Panc1 (cell line): ENCODE data around the gene CDHR5. TPM values are rescaled to one million over a fixed set of nuclear protein-coding genes. Genes with fewer than 3 reads are reported as not detected.

Experiments used
- ATAC-seq: fragments of 200-7000 bp; cut with Tn5 transposase; 2 replicates; pipeline ENCODE4 v1.9.1; 2020; ENCODE audit warnings: mild to moderate bottlenecking, moderate library complexity
- BruUV-seq: library from RNA; stranded (reverse); fragments of 400-500 nt; replicated peaks from 2 replicates; lab custom pipeline; 2021; lab: Mats Ljungman, UMichigan
- CTCF ChIA-PET: fragments of 300-600 bp; sonication (Branson Sonifier 250); formaldehyde crosslinking; loops from one replicate; lab custom pipeline; 2022; ENCODE audit warnings: antibody characterized with exemption; lab: Charles Lee
- POLR2A ChIA-PET: fragments of 300-600 bp; sonication (Branson Sonifier 250); formaldehyde crosslinking; loops from one replicate; lab custom pipeline; 2022; ENCODE audit warnings: antibody characterized with exemption; lab: Charles Lee
- DNase-seq: peaks from one replicate; pipeline ENCODE4 v3.0.0-alpha.2; 2010; ENCODE audit warnings: low read depth, low spot score
- H3K27ac ChIP-seq: 2 replicates; pipeline ENCODE4 v1.5.1; 2011; ENCODE audit warnings: mild to moderate bottlenecking, low read length, inconsistent platforms
- H3K27me3 ChIP-seq: fragments of 200-500 bp; sonication (Bioruptor generic); 2 replicates; pipeline ENCODE4 v1.6.0; 2014; ENCODE audit warnings: low read length, inconsistent platforms; ENCODE audit not compliant: control insufficient read depth, insufficient read depth
- H3K36me3 ChIP-seq: fragments of 200-500 bp; sonication (Bioruptor generic); 2 replicates; pipeline ENCODE4 v1.5.1; 2014; ENCODE audit warnings: inconsistent platforms, mild to moderate bottlenecking, low read length, moderate library complexity; ENCODE audit not compliant: control insufficient read depth, insufficient read depth
- H3K4me1 ChIP-seq: 2 replicates; pipeline ENCODE4 v1.5.1; 2011; ENCODE audit warnings: inconsistent platforms, mild to moderate bottlenecking, low read length, moderate library complexity; ENCODE audit not compliant: control insufficient read depth, insufficient read depth
- H3K4me3 ChIP-seq, 2 experiments: 2 replicates each; pipeline ENCODE4 v1.5.1; 2011 to 2012; ENCODE audit warnings: low read depth in 2 of 2, low read length in 2 of 2, mild to moderate bottlenecking in 2 of 2, inconsistent platforms in 1 of 2, moderate library complexity in 1 of 2
- H3K9me3 ChIP-seq: fragments of 200-500 bp; sonication (Bioruptor generic); 2 replicates; pipeline ENCODE4 v1.5.1; 2014; ENCODE audit warnings: low read depth, mild to moderate bottlenecking, inconsistent platforms, low read length, moderate library complexity; ENCODE audit not compliant: control insufficient read depth, insufficient read depth
- POLR2AphosphoS5 ChIP-seq: IDR thresholded peaks from 2 replicates; pipeline ENCODE4 v1.6.1; 2012; ENCODE audit warnings: mild to moderate bottlenecking, low read depth, low read length, moderate library complexity
- SIN3A ChIP-seq: IDR thresholded peaks from 2 replicates; pipeline ENCODE4 v1.6.1; 2012; ENCODE audit warnings: low read depth, mild to moderate bottlenecking, low read length, moderate library complexity, borderline replicate concordance; ENCODE audit not compliant: insufficient read depth
- TCF7L2 ChIP-seq: IDR thresholded peaks from 2 replicates; pipeline ENCODE4 v1.6.1; 2011; ENCODE audit warnings: mild to moderate bottlenecking, low read depth, low read length, inconsistent platforms
- in situ Hi-C: cut with HindIII; loops from 2 replicates; pipeline ENCODE4 v1.10.0; 2016; ENCODE audit warnings: low sequenced_read_pairs, low pct_unique_long_range_greater_than_20kb
- intact Hi-C: fragments of 100-400 bp; cut with micrococcal nuclease; formaldehyde crosslinking; loops from one replicate; pipeline ENCODE4 v1.10.0; 2022; ENCODE audit not compliant: unreplicated experiment
- total RNA-seq: library from RNA; stranded (reverse); gene quantifications from one replicate; pipeline ENCODE4 v1.2.1, GENCODE V29; 2021; ENCODE audit not compliant: unreplicated experiment
- TF ChIP-seq, protein P1 (sequence below), 2 experiments: IDR thresholded peaks; 2 replicates each; pipeline ENCODE4 v1.6.1; 2011 to 2012; ENCODE audit warnings: low read depth in 2 of 2, control low read depth in 1 of 2, low read length in 1 of 2, mild to moderate bottlenecking in 1 of 2, moderate library complexity in 1 of 2; ENCODE audit not compliant: insufficient read depth in 1 of 2
- TF ChIP-seq, protein P2 (sequence below): fragments of 450-650 bp; IDR thresholded peaks from 2 replicates; pipeline ENCODE4 v1.5.1; 2017; ENCODE audit warnings: mild to moderate bottlenecking

Gene CDHR5
- total RNA-seq, 1 experiment from 2014 or later = not detected

DNA sequence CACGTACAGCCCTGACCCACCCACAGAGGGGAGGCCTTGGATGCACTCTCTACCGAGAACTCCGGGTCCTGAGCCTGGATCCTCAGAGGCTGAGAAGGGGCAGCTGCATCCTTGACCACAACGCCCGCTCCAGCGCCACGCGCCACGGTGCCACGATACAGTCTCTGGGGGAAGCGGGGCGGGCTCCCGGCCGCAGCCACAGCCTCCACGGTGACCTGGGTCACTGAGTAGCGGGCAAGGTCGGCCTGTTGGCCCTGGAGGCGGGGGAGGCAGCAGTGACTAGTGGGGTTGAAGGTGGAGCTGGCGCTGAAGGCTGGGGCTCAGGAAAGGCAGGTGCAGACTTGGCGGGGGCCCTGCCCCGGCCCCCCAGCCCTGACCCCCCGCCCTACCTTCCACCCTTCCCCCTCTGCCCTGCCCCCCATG, 5.1 kb downstream of the CDHR5 start:
- Histone ChIP-seq H3K27ac (no peak overlapping the region), H3K4me3 (no peak overlapping the region), H3K9me3 (no peaks in the 10 kb centered on the region), H3K4me1 (peaks cover 22% of the 10 kb centered on the region), H3K36me3 (no peaks in the 10 kb centered on the region; the same call in 1 of the 2 replicates), H3K27me3 (no peaks in the 10 kb centered on the region)
- CTCF ChIA-PET = no interaction called here
- POLR2A ChIA-PET = no interaction called here
- TF ChIP-seq SIN3A = no peak
- TF ChIP-seq, protein P1, sequence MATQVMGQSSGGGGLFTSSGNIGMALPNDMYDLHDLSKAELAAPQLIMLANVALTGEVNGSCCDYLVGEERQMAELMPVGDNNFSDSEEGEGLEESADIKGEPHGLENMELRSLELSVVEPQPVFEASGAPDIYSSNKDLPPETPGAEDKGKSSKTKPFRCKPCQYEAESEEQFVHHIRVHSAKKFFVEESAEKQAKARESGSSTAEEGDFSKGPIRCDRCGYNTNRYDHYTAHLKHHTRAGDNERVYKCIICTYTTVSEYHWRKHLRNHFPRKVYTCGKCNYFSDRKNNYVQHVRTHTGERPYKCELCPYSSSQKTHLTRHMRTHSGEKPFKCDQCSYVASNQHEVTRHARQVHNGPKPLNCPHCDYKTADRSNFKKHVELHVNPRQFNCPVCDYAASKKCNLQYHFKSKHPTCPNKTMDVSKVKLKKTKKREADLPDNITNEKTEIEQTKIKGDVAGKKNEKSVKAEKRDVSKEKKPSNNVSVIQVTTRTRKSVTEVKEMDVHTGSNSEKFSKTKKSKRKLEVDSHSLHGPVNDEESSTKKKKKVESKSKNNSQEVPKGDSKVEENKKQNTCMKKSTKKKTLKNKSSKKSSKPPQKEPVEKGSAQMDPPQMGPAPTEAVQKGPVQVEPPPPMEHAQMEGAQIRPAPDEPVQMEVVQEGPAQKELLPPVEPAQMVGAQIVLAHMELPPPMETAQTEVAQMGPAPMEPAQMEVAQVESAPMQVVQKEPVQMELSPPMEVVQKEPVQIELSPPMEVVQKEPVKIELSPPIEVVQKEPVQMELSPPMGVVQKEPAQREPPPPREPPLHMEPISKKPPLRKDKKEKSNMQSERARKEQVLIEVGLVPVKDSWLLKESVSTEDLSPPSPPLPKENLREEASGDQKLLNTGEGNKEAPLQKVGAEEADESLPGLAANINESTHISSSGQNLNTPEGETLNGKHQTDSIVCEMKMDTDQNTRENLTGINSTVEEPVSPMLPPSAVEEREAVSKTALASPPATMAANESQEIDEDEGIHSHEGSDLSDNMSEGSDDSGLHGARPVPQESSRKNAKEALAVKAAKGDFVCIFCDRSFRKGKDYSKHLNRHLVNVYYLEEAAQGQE (IDR thresholded peaks at IDR 0.05; ENCODE audit: insufficient read depth in 1 of 2, low read depth in 2 of 2, low read length in 1 of 2) = no peak
- TF ChIP-seq, protein P2, sequence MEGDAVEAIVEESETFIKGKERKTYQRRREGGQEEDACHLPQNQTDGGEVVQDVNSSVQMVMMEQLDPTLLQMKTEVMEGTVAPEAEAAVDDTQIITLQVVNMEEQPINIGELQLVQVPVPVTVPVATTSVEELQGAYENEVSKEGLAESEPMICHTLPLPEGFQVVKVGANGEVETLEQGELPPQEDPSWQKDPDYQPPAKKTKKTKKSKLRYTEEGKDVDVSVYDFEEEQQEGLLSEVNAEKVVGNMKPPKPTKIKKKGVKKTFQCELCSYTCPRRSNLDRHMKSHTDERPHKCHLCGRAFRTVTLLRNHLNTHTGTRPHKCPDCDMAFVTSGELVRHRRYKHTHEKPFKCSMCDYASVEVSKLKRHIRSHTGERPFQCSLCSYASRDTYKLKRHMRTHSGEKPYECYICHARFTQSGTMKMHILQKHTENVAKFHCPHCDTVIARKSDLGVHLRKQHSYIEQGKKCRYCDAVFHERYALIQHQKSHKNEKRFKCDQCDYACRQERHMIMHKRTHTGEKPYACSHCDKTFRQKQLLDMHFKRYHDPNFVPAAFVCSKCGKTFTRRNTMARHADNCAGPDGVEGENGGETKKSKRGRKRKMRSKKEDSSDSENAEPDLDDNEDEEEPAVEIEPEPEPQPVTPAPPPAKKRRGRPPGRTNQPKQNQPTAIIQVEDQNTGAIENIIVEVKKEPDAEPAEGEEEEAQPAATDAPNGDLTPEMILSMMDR = no peak
- no peak for TF ChIP-seq POLR2AphosphoS5
- TF ChIP-seq TCF7L2 = no peak
- ATAC-seq = no peak
- no TSS peak for BruUV-seq
- in situ Hi-C loops (no loop called here), intact Hi-C loops (no loop called here)
- DNase-seq = no peak

DNA sequence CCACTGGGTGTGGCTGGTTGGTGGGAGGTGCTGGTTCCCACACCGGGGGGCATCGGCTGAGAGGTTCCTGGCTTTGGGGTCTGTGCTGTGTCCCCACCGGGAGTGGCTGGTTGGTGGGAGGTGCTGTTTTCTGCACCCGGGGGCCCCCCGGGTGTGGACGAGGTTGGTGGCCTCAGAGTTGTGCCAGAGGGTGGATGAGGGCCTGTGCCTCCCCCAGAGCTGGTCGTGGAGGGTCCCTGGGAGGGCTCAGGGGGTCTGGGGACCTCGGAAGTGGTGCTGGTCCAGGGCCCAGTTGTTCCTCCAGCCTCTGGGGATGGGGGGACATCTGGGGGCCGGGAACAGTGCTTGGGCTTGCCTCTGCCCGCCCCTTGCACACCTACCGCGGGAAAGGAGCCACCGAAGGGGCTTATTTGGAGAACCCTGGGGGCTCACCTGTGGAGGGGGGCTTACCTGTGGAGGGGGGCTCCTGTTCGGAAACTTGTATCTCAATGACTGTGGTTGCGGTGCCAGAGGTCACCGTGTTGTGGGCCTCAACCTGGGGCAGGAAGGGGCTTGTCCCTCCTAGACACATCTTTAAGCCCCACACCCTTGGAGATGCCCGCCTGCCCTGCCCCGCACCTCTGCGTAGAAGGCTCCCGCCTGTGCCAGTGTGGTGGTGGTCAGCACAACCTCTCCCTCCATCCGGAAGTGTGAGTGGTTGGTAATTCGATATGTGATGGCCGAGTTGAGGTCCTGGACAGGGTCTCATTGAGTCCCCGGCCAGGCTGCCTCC, 5.7 kb downstream of the CDHR5 start:
- ATAC-seq = no peak
- H3K9me3 ChIP-seq = no peaks in the 10 kb centered on the region
- H3K36me3 ChIP-seq = no peaks in the 10 kb centered on the region; the same call in 1 of the 2 replicates
- in situ Hi-C loops = no loop called here
- TF ChIP-seq POLR2AphosphoS5 (no peak), SIN3A (no peak), TCF7L2 (no peak)
- TF ChIP-seq, protein P2 = no peak
- TF ChIP-seq, protein P1 (IDR thresholded peaks at IDR 0.05; ENCODE audit: insufficient read depth in 1 of 2, low read depth in 2 of 2, low read length in 1 of 2) = no peak
- ChIA-PET CTCF (no interaction called here), POLR2A (no interaction called here)
- BruUV-seq = no TSS peak
- no peak overlapping the region for H3K4me3 ChIP-seq
- no peak for DNase-seq
- intact Hi-C loops = no loop called here
- no peak overlapping the region for H3K27ac ChIP-seq
- no peaks in the 10 kb centered on the region for H3K27me3 ChIP-seq
- peaks cover 28% of the 10 kb centered on the region for H3K4me1 ChIP-seq
